AG09319 (cell line): ENCODE data around the gene MOB3B.
A peak's percentile ranks its signal among the peaks of the same experiment; 100 is the strongest.

Experiments used
- DNase-seq: peaks from one replicate; pipeline ENCODE4 v3.0.0-alpha.2; 2010; ENCODE audit warnings: low read depth; ENCODE audit errors: extremely low read depth
- TF ChIP-seq, protein P1 (sequence below): IDR thresholded peaks from 2 replicates; pipeline ENCODE4 v1.5.1; 2011; ENCODE audit warnings: low read depth, mild to moderate bottlenecking, inconsistent platforms, low read length, moderate library complexity

Gene MOB3B

GRCh38 chr9:27529316-27530278 lies at the start of gene MOB3B:
TSS of gene MOB3B (minus strand) at chr9:27529814. CDS start at chr9:27455550, 74,264 bp downstream.
- TF ChIP-seq, protein P1, sequence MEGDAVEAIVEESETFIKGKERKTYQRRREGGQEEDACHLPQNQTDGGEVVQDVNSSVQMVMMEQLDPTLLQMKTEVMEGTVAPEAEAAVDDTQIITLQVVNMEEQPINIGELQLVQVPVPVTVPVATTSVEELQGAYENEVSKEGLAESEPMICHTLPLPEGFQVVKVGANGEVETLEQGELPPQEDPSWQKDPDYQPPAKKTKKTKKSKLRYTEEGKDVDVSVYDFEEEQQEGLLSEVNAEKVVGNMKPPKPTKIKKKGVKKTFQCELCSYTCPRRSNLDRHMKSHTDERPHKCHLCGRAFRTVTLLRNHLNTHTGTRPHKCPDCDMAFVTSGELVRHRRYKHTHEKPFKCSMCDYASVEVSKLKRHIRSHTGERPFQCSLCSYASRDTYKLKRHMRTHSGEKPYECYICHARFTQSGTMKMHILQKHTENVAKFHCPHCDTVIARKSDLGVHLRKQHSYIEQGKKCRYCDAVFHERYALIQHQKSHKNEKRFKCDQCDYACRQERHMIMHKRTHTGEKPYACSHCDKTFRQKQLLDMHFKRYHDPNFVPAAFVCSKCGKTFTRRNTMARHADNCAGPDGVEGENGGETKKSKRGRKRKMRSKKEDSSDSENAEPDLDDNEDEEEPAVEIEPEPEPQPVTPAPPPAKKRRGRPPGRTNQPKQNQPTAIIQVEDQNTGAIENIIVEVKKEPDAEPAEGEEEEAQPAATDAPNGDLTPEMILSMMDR, result peak; percentile 70
- DNase-seq, result no peak

DNA sequence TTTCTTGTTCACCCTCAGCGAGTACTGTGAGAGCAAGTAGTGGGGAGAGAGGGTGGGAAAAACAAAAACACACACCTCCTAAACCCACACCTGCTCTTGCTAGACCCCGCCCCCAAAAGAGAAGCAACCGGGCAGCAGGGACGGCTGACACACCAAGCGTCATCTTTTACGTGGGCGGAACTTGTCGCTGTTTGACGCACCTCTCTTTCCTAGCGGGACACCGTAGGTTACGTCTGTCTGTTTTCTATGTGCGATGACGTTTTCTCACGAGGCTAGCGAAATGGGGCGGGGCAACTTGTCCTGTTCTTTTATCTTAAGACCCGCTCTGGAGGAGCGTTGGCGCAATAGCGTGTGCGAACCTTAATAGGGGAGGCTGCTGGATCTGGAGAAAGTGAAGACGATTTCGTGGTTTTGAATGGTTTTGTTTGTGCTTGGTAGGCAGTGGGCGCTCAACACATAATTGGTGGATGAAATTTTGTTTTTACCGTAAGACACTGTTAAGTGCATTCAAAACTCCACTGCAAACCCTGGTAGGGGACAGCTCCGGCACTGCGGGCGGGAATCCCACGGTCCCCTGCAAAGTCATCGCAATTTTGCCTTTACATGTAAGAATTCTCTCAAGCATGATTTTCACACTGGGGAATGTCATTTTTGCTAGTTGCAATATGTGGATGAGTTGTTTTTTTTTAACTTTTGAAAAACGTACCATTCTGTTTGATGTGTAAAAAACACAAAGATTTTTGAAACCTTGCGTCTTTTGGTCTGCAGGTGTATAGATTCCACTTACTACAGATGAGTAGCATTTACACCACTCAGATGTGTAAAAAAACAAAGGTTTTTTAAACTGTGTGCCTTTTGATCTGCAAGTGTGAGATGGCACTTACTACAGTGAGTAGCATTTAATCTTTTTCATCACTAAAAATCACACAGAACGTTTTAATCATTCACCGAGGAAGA lies 44.3 kb upstream of the MOB3B start:
- TF ChIP-seq, protein P1, result no peak
- peak; percentile 90 for DNase-seq

DNA sequence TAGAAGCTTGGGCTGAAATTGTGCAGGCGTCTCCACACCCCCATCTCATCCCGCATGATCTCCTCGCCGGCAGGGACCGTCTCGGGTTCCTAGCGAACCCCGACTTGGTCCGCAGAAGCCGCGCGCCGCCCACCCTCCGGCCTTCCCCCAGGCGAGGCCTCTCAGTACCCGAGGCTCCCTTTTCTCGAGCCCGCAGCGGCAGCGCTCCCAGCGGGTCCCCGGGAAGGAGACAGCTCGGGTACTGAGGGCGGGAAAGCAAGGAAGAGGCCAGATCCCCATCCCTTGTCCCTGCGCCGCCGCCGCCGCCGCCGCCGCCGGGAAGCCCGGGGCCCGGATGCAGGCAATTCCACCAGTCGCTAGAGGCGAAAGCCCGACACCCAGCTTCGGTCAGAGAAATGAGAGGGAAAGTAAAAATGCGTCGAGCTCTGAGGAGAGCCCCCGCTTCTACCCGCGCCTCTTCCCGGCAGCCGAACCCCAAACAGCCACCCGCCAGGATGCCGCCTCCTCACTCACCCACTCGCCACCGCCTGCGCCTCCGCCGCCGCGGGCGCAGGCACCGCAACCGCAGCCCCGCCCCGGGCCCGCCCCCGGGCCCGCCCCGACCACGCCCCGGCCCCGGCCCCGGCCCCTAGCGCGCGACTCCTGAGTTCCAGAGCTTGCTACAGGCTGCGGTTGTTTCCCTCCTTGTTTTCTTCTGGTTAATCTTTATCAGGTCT lies 43.5 kb upstream of the MOB3B start, which contains the start of gene C9orf72:
C9orf72 (minus strand) TSS at position 564 of the 716 bp plus-strand sequence. CDS start 6,361 bp downstream, outside the sequence.
- TF ChIP-seq, protein P1, result no peak
- DNase-seq, result no peak

DNA sequence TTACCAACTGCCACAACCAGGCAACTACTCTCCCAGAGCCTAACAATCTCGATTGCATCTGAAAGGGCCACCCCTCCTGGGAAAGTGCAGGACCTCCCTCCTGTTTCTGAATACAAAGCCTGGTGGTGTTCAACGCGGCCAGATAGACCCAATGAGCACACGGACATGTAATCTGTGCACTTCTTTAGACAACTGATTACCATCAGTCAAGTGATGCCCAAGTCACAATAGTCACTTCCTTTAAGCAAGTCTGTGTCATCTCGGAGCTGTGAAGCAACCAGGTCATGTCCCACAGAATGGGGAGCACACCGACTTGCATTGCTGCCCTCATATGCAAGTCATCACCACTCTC lies 42.9 kb upstream of the MOB3B start:
- no peak for DNase-seq
- TF ChIP-seq, protein P1, result no peak

- TF ChIP-seq, protein P1, result no peak
- no peak for DNase-seq
Measured at GRCh38 chr9:27572061-27572460, 42.4 kb upstream of the MOB3B start.

- DNase-seq, result no peak
- TF ChIP-seq, protein P1, result no peak
Measured at GRCh38 chr9:27571011-27571410, 41.4 kb upstream of the MOB3B start.
